Activated CD8-positive, alpha-beta memory T cell treated with anti-CD3 and anti-CD28 coated beads for 36 hours (primary cell): Measurements from ENCODE around the gene DAPK2. TPM values are rescaled to one million over a fixed set of nuclear protein-coding genes. Genes with fewer than 3 reads are reported as not detected.
"Not testable (repeated sequence)": the region's sequence is repeated elsewhere in the genome, so short reads cannot be mapped to it uniquely, and the experiment has no call there.

Source experiments
- CTCF ChIA-PET: fragments of 350-600 bp; sonication (Branson Sonifier 250); formaldehyde crosslinking; loops from one replicate; lab custom pipeline; 2021; ENCODE audit warnings: antibody characterized with exemption; lab: Charles Lee
- POLR2A ChIA-PET: fragments of 350-600 bp; sonication (Branson Sonifier 250); formaldehyde crosslinking; loops from one replicate; lab custom pipeline; 2021; ENCODE audit warnings: antibody characterized with exemption; lab: Charles Lee
- total RNA-seq, 2 experiments: library from RNA; stranded (reverse); gene quantifications; one replicate each; pipeline ENCODE4 v1.2.3, GENCODE V29; 2021

Gene DAPK2
- 1 to 10 TPM; 2.6 to 3.3 TPM for total RNA-seq

DNA sequence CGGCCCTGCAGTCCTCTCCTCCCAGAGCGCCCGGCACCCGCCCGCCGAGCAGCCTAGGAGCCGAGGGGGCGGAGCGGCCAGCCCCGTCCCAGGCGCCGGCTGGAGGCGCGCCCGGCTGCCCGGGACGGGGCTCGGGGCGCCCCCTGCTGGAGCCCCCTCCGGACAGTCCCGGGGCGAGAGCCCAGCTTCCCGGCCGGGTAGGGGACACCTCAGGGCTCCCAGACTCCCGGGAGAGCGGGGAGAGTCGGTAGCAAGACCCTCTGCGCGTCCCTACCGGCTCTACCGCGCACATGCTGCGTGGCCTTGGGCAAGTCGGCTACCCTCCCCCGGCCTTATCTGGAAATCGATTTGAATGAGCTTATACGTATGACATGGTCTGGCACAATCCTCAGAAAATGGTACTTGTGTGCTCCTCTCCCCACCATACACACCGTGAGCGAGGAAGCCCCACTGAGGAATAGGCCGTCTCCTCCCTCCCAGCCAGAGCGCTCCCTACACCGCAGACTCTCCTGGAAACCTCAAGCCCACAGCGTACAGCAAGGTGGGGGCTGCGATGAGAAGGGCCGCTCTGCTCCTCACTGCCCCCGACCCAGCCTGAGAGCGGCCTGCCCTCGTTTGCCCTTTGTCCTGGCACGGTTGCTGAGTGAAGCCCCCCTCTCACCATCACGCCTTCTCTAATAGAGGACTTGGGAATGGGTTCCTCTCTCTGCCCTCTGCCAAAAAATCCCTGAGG, at the start of gene DAPK2:
DAPK2 (minus strand) TSS at position 65 of the 733 bp plus-strand sequence. CDS start 6,224 bp downstream, outside the sequence.
- POLR2A ChIA-PET = interaction anchor here (0.9 to 1.2 kb wide), 5 partner anchors 36 to 294 kb away, joined by 3 to 5 read pairs (median 3); partner anchors contain the start of gene CIAO2A

DNA sequence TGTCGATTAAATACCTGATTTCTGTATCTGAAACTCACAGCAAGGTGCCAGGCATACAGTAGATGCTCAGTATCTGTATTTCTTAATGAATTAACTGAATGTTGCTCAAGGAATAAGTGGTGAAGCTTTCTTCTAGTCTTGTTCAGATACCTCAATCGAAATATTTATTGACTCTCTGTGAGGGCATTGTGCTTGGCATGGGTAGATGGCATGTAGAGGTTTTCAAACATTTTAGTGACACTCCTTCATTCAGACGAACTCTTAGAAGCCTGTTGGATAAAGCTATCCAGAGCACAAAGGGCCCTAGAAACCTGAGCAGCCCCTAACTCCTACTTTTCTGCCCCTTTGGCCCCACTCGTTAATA, 49.1 kb upstream of the DAPK2 start:
- CTCF ChIA-PET = interaction anchor here (1.3 kb wide), 1 partner anchor 58 kb away, joined by 3 read pairs; no protein-coding TSS in a partner anchor
- POLR2A ChIA-PET = interaction anchor here (0.7 kb wide), 1 partner anchor 797 kb away, joined by 6 read pairs; no protein-coding TSS in a partner anchor

More for the DNA sequence above, at the start of gene DAPK2:
- CTCF ChIA-PET = interaction anchor here (0.7 to 3.0 kb wide), 19 partner anchors 11 to 339 kb away, joined by 3 to 24 read pairs (median 5); no protein-coding TSS in a partner anchor

DNA sequence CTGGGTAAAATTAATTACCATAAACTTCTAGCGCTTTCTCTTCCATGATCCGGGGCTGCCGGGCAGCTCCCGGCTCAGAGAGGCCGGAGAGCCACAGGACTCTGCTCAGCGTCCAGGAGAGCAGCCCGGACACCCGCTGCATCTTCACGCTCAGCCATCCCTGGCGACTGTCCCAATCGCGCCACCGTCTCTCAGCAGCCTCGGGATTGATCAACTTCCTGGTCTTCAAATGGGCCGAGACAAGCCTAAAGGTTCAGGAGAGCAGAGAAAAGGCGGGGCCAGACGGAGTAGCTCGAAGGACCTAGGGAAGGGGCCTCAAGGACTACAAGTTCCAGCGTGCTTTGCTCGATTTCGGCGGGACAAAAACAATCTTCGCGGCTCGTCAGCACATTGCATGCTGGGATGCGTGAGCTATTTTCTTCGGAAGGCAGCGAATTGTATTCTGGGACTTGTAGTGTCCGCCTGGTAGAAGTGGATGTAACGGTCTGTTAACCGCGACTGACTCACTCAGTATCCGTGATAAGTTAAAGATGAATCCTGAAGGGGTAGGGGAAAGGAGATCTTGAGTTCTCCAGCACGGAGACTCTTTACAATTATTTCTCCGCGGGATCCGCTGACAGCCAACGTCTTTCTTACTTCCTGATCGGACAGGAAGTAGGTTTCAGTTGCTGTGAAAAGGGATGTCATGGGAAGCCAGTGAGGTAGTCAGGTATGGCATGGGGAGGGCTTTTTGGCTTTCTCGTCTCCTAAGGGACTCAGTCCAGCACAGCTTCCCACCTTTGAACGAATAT, 47.5 kb upstream of the DAPK2 start, which contains the start of gene CIAO2A:
CIAO2A (minus strand) TSS at position 212 of the 791 bp plus-strand sequence; CDS start at position 142, 70 bp downstream.
- POLR2A ChIA-PET = interaction anchor here (0.6 to 1.5 kb wide), 7 partner anchors 19 to 1426 kb away, joined by 3 to 9 read pairs (median 4); no protein-coding TSS in a partner anchor
- CTCF ChIA-PET = interaction anchor here (0.7 to 2.3 kb wide), 7 partner anchors 11 to 484 kb away, joined by 3 to 8 read pairs (median 4); no protein-coding TSS in a partner anchor

DNA sequence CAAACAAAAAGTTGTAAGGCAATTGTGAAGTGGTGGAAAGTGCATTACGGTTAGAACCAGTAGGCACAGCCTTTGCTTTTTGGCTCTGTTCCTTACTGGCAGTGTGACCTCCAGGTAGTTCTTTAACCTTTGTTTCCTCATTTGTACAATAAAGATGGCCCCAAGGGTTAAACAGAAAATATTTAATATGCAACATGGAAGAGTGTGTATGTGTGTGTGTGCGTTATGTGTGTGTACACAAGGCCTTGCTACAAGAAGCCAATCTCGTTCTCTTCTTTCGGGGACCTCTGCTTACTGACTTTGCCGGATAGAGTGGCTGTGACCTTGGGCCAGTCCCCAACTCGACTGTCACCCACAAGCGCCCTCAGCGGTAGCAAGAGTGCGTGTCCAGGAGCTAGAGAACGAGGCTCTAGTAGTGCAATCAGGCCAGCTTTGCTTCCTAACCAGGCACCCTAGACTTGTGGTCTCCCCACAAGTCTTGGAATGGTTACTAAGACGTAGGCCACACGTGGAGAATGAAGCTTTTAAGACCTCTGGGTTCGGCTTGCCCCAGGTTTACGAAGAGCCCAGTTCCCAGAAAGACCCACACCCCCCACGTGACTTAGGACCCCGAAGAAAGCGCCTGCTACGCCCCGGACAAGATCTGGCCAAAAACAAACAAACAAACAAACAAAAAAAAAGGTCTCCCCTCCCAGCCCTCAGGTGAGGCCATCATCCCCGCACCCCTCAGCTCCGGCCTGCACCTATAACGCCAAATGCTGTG, 46.8 kb upstream of the DAPK2 start:
- CTCF ChIA-PET = interaction anchor here (0.9 to 2.3 kb wide), 5 partner anchors 12 to 483 kb away, joined by 3 to 8 read pairs (median 4); no protein-coding TSS in a partner anchor
- POLR2A ChIA-PET = interaction anchor here (0.6 to 1.5 kb wide), 6 partner anchors 20 to 1427 kb away, joined by 3 to 6 read pairs (median 4); no protein-coding TSS in a partner anchor

DNA sequence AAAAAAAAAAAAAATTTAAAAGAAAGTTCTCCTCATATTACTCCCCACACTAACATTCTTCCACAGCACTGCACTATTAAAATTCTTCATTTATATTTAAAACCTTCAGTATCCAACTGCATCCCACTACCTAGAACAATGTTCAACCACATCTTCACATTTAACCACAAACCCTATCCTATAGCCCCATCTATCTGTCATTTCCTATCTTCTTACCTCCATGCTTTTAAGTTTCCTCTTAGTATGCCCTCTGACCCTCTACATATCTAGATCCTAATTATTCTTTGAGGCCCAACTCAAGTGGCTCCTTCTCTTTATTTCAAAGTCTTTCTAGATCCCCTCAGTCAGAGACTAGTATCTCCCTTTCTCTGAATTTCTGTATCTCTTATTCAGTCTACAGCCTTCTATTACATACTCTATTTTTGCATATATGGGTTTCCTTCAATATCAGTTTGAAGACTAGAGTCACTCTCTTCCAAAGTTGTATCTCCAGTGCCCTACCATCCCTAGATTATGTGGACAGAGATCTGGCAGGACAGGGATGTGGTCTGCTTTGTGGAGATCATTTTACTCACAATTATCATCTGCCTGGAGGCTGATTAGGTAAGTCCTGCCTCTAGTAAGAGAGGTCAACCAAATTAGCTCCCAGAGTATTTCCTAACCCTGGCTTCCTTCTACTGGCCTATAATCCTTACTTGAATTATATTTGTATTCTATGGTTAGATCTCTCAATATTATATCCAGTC, 46.0 kb upstream of the DAPK2 start:
- ChIA-PET POLR2A (no interaction called here), CTCF (interaction anchor here (1.4 to 2.3 kb wide), 3 partner anchors 24 to 340 kb away, joined by 4 to 8 read pairs (median 5); no protein-coding TSS in a partner anchor)

DNA sequence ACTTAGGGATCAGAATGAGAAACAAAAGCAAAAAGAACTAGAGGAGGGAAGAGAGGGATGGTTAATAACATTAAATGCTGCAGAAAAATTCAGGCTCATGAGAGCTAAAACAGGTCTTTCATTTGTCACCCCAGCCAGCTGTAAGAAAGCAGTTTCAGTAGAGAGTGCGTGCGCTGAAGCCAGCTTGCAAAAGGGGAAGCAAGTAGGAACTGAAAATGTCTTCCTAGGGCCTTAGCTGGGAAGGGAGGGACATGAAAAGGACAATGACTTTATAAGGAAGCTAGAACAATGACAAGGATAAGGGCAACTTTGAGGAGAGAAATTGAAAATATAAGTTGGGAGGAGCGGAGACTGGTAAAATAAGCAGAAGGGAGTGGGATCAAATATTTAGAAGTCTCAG, 44.2 kb upstream of the DAPK2 start:
- ChIA-PET POLR2A (no interaction called here), CTCF (no interaction called here)

DNA sequence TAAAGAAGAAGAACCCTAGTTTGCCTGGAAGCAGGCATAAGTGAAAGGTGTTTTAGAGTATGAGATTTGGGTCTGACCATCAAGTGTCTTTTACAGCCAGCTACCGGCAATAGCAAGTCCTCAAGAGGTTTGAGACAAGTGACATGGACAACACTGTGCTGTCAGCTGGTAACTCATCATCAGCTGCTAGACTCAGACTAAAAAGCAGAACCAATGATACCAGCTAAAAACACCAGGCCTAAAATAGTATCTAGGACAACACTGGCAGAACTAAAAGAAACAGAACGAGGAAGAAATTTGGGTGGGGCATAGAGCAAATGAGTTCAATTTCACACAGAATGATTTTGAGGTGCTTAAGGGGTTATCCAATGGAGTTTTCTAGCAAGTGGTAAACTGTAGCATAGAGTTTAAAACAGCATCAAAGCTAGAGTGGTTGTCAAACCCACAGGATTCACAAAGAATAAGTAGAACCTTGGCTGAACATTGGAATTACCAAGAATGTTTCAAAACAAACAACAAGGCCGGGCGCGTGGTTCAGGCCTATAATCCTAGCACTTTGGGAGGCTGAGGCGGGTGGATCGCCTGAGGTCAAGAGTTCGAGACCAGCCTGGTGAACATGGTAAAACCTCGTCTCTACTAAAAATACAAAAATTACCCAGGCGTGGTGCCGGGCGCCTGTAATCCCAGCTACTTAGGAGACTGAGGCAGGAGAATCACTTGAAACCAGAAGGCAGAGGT, 43.4 kb upstream of the DAPK2 start:
- ChIA-PET POLR2A (no interaction called here), CTCF (no interaction called here)

DNA sequence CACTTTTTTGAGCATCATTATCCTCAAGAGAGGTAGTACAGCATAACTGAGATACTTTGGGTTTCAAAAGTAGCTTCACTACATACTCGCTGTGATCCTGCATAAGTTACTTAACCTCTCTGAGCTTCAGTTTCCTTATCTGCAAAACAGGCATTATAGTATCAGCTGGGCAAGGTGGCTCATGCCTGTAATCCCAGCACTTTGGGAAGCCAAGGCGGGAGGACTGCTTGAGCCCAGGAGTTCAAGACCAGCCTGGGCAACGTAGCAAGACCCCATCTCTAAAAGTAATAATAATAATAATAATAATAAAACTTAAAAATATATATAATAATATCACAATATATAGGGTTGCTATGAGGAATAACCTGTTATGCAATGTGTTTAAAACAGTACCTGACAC, 36.5 kb upstream of the DAPK2 start:
- ChIA-PET CTCF (interaction anchor here (1.2 kb wide), 1 partner anchor 16 kb away, joined by 3 read pairs; no protein-coding TSS in a partner anchor), POLR2A (no interaction called here)

DNA sequence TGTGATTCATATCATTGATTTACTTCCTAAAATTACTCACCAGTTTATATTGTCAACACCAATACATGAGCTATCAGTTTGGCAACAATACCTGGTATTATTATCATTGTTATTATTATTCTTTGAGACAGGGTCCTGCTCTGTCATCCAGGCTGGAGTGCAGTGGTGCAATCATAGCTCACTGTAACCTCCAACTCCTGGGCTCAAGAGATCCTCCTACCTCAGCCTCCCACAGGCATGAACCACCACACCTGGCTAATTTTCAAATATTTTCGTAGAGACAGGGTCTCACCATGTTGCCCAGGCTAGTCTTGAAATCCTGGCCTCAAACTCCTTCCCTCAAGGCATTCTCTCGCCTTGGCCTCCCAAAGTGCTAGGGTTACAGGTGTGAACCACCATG, 27.2 kb upstream of the DAPK2 start:
- CTCF ChIA-PET, POLR2A ChIA-PET: not testable (repeated sequence)

DNA sequence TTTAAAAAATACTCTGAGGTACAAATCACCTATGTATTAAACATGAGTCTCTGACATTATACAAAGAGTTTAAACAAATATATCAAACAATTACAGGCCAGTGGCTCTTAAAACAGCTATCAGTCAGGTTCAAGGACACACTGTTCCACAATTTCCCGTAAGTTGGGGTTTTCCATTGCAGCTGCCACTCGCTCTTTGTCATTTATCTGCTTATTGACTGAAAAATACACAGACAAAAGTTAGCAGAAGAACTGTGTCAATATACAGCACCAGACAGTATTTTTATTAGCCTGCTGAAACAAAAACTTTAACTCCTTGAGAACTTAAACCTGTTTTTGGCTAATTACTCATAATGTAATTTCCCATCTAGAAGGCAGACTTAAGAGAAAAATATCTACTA, 26.5 kb upstream of the DAPK2 start:
- ChIA-PET CTCF (no interaction called here), POLR2A (no interaction called here)

DNA sequence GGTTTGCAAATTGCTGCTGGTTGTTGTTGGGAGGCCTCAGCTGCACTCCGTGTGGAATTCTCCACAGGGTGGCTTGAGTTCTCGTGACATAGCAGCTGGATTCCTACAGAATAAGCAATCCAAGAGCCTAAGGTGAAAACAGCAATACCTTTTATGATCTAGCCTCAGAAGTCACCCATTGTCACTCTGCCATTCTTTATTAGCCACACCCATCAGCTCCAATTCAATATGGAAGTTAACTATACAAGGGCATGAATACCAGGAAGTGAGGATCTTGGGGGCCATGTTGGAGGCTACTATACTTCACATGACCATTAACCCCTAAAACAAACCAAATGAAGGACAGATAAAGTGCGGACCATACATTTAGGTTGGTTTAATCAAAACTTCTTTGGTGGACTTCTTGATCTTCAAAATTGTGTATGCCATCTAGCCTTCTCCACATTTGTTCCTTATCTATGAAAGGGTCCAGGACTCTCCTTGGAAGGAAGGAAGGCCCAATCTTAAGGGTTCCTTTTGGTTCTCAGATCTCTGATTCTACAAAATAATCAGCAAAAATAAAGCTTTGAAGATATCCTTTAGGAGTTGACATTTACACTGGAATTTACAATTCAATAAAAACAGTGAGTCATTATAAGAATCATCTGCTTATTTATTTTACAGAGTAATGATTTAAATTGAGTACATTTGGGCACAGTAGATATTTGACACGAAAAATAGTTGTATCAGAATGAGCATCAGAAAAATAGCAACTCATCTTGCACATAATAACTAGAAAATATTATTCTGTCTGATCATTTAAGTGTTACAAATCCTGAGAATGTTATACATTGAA, 25.9 kb upstream of the DAPK2 start:
- CTCF ChIA-PET = interaction anchor here (0.6 to 1.5 kb wide), 2 partner anchors 126 to 471 kb away, joined by 3 to 5 read pairs; no protein-coding TSS in a partner anchor
- POLR2A ChIA-PET = no interaction called here

DNA sequence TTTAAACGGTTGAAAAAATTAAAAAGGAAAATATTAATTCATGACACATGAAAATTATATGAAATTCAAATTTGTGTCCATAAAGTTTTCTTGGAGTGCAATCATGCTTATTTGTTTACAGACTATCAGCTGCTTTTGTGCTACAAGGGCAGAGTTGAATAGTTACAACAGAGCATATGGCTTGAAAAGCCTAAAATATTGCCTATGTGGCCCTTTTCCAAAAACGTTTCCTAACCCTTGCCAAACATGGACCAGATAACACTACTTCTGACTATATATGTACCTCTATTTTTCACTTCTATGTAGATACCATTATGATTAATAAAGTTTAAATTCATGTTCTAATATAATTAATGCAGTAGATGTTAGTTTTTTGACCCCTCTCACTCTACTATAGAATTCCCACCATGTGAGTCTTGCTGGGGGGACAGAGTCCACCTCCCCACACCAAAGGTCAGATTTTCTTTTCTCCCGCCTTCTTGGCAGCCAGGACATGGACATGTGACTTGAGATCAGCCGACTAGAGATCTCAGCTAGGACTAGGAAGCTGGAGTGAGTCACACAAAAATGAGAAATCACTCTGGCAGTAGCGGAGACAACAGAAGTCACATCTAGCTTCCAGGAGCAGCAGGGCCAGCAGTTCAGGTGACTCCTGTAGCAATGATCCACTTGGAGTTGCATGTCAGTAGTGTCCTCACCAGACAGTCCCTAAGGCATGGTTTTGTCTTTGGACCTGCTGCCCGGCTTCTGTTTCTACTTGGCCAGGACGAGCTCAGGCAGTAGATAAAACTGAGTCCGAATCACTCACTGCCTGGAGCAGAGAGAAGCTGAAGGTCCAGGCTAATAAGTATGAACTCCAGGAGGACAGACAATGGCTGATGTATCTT, 24.9 kb upstream of the DAPK2 start:
- POLR2A ChIA-PET = no interaction called here
- CTCF ChIA-PET = interaction anchor here (1.5 to 2.5 kb wide), 2 partner anchors 126 to 319 kb away, joined by 3 to 10 read pairs; no protein-coding TSS in a partner anchor

DNA sequence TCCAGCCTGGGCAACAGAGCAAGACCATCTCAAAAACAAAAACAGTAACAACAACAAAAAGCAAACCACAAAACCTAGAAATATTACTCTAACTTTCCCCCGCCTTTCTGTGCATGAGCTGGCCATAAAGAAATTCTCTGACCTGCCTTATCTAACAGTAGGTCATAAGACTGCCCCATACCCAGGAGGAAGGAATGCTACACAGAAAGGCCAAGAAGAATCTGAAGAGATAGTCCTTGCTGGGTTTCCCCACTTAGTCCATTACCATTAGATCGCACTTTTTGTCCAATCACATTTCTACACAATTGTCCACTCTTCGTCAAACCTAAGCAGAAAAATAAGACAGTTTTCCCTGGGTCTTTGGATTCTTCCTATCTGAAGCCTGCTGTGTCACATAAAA, 23.8 kb upstream of the DAPK2 start:
- CTCF ChIA-PET = interaction anchor here (2.5 to 3.4 kb wide), 2 partner anchors 177 to 318 kb away, joined by 10 to 15 read pairs; no protein-coding TSS in a partner anchor

DNA sequence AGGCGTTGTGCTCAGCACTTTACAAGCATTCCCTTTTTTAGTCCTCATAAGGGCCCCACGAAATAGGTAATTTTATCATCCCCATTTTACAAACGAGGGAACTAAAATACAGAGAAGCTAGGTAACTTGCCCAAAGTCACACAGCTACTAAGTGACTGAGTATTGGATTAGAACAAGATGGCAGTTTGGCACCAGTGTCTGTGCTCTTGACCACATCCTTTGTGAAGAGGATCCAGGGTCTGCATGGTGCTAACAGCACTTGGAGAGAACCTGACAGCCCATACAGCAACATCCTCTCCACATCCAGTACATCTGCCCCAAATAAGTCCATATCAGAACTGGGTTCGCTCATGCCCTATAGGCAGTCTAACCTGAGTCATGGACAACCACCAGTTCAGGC, 21.8 kb upstream of the DAPK2 start:
- CTCF ChIA-PET = interaction anchor here (0.6 to 3.4 kb wide), 18 partner anchors 13 to 468 kb away, joined by 3 to 16 read pairs (median 4); partner anchors contain the start of genes CIAO2A and DAPK2
- POLR2A ChIA-PET = no interaction called here

More for the DNA sequence above, 23.8 kb upstream of the DAPK2 start:
- POLR2A ChIA-PET = no interaction called here

DNA sequence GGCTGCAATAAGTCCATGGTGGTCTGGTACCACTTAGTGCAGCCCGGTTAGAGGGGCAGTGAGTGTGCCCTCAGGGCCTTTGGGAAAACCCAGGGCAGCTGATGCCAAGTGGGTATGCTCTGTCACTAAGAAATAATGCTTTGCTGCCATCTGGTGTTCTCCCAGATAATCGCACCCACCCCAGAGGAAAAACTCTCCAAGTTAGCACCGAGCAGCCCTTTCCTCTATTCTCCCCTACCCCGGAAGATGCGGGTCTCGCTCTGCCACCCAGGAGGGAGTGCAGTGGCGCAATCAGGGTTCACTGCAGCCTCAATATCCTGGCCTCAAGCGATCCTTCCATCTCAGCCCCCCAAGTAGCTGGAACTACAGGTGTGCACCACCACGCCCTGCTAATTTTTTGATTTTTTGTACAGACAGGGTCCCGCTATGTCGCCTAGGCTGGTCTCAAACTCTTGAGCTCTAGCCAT, 21.3 kb upstream of the DAPK2 start:
- ChIA-PET CTCF (interaction anchor here (0.6 to 3.4 kb wide), 20 partner anchors 13 to 467 kb away, joined by 3 to 16 read pairs (median 4); partner anchors contain the start of genes CIAO2A and DAPK2), POLR2A (no interaction called here)
